Panc1 (cell line): ENCODE data around the gene KCNA10.

Experiments
- CTCF ChIP-seq: fragments of 450-650 bp; IDR thresholded peaks from 2 replicates; pipeline ENCODE4 v1.5.1; 2017; ENCODE audit warnings: mild to moderate bottlenecking
- POLR2AphosphoS5 ChIP-seq: IDR thresholded peaks from 2 replicates; pipeline ENCODE4 v1.6.1; 2012; ENCODE audit warnings: mild to moderate bottlenecking, low read depth, low read length, moderate library complexity
- REST ChIP-seq, 2 experiments: IDR thresholded peaks; 2 replicates each; pipeline ENCODE4 v1.6.1; 2011 to 2012; ENCODE audit warnings: low read depth in 2 of 2, control low read depth in 1 of 2, low read length in 1 of 2, mild to moderate bottlenecking in 1 of 2, moderate library complexity in 1 of 2; ENCODE audit not compliant: insufficient read depth in 1 of 2
- SIN3A ChIP-seq: IDR thresholded peaks from 2 replicates; pipeline ENCODE4 v1.6.1; 2012; ENCODE audit warnings: low read depth, mild to moderate bottlenecking, low read length, moderate library complexity, borderline replicate concordance; ENCODE audit not compliant: insufficient read depth

- no peak for TF ChIP-seq CTCF
- TF ChIP-seq POLR2AphosphoS5: no peak
- TF ChIP-seq REST (IDR thresholded peaks at IDR 0.05; ENCODE audit: insufficient read depth in 1 of 2, low read depth in 2 of 2, low read length in 1 of 2): no peak
- TF ChIP-seq SIN3A: no peak
Observed at GRCh38 chr1:110538075-110538474, 19.1 kb upstream of the KCNA10 start.
